Thoracic aorta endothelial cell (primary cell): Measurements from ENCODE around the gene WDR91. TPM values are rescaled to one million over a fixed set of nuclear protein-coding genes. Genes with fewer than 3 reads are reported as not detected.

Experiments
- small RNA-seq: library from RNA; depleted of rRNA; stranded (forward); fragments of <200 nt; gene quantifications from one replicate; pipeline ENCODE3, GENCODE V24; 2012
- total RNA-seq: library from RNA; depleted of rRNA; stranded (reverse); fragments of >200 nt; gene quantifications from 2 replicates; pipeline ENCODE4 v1.2.3, GENCODE V29; 2012

WDR91 gene
- total RNA-seq, result 4.1 and 5.7 TPM in 2 replicates

GRCh38 chr7:135211179-135211945, at the start of gene WDR91:
Gene WDR91, minus strand, starts transcription at chr7:135211526. Its CDS starts 24 bp downstream, at chr7:135211502.

GRCh38 chr7:135233570-135233969, 22.2 kb upstream of the WDR91 start, which contains the start of gene STRA8:
Gene STRA8, plus strand, starts transcription at chr7:135233838. Its CDS starts 6,687 bp downstream, at chr7:135240525.

GRCh38 chr7:135170274-135170997, 40.9 kb downstream of the WDR91 start, which contains the start of gene CYREN:
Gene CYREN, minus strand, starts transcription at chr7:135170707. Its CDS starts 1,785 bp downstream, at chr7:135168922.

GRCh38 chr7:135147899-135148721, 63.2 kb downstream of the WDR91 start, which contains the start of gene TMEM140:
Gene TMEM140, plus strand, starts transcription at chr7:135148072. Its CDS starts 16,370 bp downstream, at chr7:135164442.

Small RNA genes within 50 kb of the gene (small RNA-seq; reads per million reads assigned to genes)
- not detected for gene MIR6509

Other genes starting within 250 kb of the WDR91 start
- 2.0 and 2.9 TPM in 2 replicates for gene AGBL3, start 225.0 kb downstream of the WDR91 start, total RNA-seq
- 9.6 and 11.8 TPM in 2 replicates for gene TMEM140, start 63.5 kb downstream of the WDR91 start, total RNA-seq
- 22.3 and 23.9 TPM in 2 replicates for gene CYREN, start 40.8 kb downstream of the WDR91 start, total RNA-seq
- not detected in 2 replicates for gene STRA8, start 22.3 kb upstream of the WDR91 start, total RNA-seq